HG02973 (cell line): ENCODE results near the gene MAPKAP1.
"Not testable (repeated sequence)": the region's sequence is repeated elsewhere in the genome, so short reads cannot be mapped to it uniquely, and the experiment has no call there.

Experiments used
- ATAC-seq: cut with Tn5 transposase; IDR thresholded peaks from one replicate; pipeline ENCODE4 v1.9.1; 2021; ENCODE audit warnings: moderate library complexity; ENCODE audit not compliant: unreplicated experiment

Gene MAPKAP1

GRCh38 chr9:125571824-125572223 is 135.2 kb downstream of the MAPKAP1 start:
- ATAC-seq, result not testable (repeated sequence)

DNA sequence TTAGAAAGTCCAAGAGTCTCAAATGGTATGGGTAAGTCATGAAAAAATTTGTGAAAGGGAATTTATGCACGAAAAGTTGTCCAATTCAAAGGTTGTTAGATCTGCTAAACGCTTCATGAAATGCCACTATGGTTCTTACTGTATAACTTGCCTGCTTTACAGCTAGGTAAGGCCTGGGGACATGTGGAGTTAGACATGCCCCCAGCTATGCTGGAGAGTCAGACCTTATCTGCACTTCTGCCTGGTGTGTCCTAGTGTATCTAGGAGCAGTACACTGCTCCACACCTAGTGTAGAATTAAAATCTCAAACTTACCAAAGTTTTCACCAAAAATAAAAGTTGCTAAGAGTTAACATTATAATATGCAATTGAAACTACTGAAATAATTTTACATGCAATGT is 136.8 kb downstream of the MAPKAP1 start:
- ATAC-seq, result no peak

- ATAC-seq, result no peak
Measured at GRCh38 chr9:125568621-125569020, 138.4 kb downstream of the MAPKAP1 start.

GRCh38 chr9:125566051-125566450 is 141.0 kb downstream of the MAPKAP1 start:
- not testable (repeated sequence) for ATAC-seq

GRCh38 chr9:125565126-125565525 is 141.9 kb downstream of the MAPKAP1 start:
- ATAC-seq, result no peak

DNA sequence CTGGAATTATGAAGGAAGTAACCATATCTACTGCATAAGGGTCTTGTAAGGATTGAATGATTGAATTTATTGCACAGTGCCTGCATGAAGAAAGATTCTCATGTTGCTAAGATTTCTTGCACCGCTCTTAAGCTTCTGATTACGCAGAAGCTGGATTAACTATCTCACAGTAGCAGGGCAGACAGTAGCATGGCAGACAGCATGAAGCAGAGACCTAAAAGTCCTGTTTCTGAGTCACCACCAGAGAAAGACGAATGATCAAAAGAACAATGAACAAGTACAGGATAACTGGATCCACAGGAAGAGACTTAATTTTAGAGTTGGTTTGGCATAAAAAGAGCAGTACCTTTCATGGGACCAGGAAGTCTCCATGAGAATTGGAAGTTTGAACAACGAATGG is 142.4 kb downstream of the MAPKAP1 start:
- ATAC-seq, result no peak

GRCh38 chr9:125561509-125562148 is 145.4 kb downstream of the MAPKAP1 start:
- ATAC-seq, result no peak

- no peak for ATAC-seq
Measured at GRCh38 chr9:125559894-125560293, 147.1 kb downstream of the MAPKAP1 start.

DNA sequence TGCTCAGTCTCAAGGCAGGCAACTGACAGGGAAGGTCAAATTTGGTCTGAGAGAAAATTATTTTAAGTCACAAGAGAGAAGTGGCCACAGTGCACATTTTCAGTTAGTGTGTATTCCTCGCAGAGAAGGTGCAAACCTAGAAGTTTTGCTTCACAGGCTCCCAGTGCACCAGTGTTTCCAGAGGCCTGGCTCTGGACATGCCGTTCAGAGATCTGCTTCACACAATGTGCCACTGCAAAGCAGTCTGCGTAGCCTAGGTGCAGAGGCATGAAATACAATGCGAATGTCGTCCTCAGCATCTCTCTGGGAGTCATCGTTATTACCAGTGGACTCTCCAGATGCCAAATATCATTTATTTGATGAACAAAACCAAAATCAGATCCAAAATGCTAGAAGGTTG is 147.8 kb downstream of the MAPKAP1 start:
- no peak for ATAC-seq

DNA sequence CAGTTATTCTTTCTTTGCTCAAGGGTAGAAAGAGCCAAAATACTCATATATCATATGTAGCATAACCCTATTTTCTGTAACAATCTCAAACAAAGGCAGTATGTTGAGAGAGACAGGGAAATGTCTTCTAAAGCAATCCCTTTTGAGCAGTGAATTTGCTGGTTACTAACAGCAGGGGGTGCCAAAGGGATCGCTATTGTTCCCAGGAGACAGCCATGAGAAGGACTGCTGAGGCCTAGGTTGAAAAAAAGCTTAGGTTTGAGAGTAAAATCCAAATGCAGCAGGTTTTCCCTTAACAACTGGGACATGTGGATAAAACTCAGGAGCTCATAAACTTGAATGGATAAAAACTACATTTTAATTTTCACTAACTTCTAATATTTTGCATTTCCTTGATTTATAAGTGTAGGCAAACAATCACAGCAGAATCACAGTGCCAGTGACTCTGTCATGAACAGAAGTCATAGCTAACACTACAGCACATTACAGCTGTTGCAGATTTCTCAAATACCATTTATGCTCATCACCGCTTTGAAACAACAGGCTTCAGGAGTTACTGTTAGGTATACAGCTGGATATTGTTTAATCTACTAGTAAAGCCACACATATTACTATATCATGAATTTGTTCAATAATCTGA is 148.4 kb downstream of the MAPKAP1 start:
- ATAC-seq, result no peak

GRCh38 chr9:125556046-125556721 is 150.8 kb downstream of the MAPKAP1 start:
- no peak for ATAC-seq

- ATAC-seq, result no peak
Measured at GRCh38 chr9:125554726-125555125, 152.3 kb downstream of the MAPKAP1 start.

DNA sequence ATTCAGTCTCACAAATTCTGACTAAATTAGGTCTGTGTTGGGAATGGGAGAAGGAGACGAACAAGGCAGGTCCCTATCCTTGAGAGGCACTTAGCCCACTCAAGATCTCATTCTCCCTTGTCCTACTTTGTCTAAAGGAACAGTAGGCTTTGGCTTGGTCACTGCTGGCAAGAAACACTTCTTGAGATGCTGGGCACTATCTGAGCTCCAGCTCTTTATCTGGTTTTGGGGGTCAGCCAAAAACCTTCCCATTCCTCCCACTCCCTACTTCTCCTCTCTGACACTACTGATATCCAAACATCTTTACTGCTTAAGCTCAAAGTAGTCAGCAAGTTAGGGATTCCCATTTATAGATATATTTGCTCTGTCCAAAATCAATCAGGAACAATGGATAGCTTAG is 155.2 kb downstream of the MAPKAP1 start:
- ATAC-seq, result no peak

DNA sequence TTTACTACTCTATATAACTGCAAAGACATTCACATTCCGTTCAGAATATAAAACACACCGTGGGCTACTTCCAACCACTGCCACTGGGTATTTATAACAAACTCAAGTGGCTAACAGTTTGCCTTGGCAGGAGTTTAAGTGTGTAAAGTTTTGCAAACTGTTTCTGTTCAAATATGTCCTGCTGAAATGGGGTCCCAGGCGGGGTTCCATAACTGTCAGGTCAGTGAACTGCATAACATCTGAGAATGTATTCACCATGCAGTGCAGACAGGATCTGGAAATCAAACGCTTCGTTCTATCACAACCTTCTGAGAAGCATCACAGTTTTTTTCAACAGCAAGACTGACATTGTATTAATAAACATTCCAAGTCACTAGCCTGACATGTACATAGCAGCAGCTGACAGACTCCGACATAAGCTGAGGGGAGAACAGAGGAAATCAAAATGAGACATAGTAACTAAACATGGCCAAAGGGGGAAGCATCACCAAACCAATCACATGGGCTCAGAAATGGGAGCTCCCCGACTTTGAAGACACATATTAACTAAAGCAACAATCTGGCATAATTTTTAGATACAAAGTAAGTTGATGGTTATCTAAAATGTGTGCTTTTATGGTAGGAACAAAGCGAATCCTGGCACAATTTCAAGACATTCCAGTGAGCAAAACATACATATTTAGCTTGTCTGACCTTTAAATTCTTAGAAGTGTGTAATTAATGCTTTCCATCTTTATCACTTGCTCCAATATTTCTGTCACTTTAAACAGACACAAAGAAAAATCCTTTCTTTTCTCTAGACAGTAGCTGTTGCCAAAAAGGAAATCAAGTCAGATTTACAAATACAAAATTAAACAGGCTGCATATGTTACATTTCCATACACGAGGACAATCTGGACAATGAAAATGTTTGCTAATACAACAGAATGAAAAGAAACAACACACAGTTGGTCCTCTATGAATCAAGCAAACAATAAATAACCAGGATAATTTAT is 156.8 kb downstream of the MAPKAP1 start:
- no peak for ATAC-seq

- no peak for ATAC-seq
Measured at GRCh38 chr9:125549465-125549871, 157.5 kb downstream of the MAPKAP1 start.

GRCh38 chr9:125549039-125549438 is 158.0 kb downstream of the MAPKAP1 start:
- ATAC-seq, result no peak

- ATAC-seq, result no peak
Measured at GRCh38 chr9:125548141-125548540, 158.9 kb downstream of the MAPKAP1 start.

GRCh38 chr9:125547368-125547767 is 159.6 kb downstream of the MAPKAP1 start:
- no peak for ATAC-seq

GRCh38 chr9:125545845-125546244 is 161.2 kb downstream of the MAPKAP1 start:
- ATAC-seq, result no peak

DNA sequence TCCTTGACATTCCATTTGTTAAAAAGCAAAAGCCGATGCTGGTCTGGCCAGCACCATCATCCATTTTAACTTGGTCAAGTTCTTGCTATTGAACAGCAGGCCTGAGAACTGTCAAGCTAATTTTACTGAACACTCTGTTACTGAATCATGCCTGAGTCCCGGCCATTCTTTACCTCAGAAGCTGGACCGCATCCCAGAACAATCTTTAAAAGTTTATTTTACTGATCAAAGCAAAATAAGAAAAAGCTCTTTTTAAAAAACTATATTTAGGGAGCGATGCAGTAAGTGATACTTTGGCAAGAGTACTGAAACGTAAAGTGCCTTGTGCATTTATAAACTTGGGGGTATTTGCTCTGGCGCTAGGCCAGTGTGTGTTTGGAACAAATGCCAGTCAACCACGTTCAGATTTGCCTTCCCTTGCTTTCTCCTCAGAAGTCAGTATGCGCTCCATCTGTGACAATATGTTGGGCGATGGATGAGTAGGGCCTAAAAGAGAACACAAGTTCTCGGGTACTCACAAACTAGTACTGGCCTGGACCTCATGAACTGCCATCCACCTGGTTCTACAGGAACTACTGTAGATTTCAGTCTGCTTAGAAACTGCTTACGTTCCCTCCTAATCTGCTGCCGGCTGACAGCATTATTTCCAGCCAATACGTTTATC is 161.9 kb downstream of the MAPKAP1 start:
- ATAC-seq, result no peak

DNA sequence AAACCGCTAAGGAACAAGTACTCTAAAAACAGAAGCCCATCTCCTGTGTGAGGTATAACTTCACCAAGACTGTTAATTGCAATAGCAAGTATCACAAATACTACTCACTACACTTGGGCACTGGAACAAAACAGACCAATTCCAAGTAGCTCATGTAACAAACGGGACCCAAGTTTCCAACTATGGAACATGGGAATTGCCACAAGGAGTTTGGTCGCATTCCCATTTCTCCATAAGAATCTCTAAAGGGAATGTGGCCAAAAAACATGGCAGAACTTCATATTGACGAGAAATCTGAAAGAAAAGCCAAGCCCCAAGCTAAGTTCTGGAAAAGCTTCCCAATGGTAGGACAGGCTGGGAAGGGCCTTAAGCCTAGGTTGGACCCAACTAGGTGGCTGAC is 162.5 kb downstream of the MAPKAP1 start:
- no peak for ATAC-seq
